Mesendoderm (in vitro differentiated cells): ENCODE measurements around the gene ACRBP.

Source experiments
- DNase-seq: peaks from one replicate; pipeline ENCODE4 v3.0.0; 2013
- H2AK5ac ChIP-seq: 2 replicates; pipeline ENCODE4 v1.6.1; 2013; ENCODE audit warnings: low read length, inconsistent platforms
- H2BK120ac ChIP-seq: 2 replicates; pipeline ENCODE4 v1.6.1; 2013; ENCODE audit warnings: low read depth, mild to moderate bottlenecking, low read length, moderate library complexity, mixed read lengths
- H2BK15ac ChIP-seq: replicated peaks from 2 replicates; pipeline ENCODE4 v1.6.1; 2013; ENCODE audit warnings: low read depth, mild to moderate bottlenecking, moderate library complexity
- H2BK5ac ChIP-seq: 2 replicates; pipeline ENCODE4 v1.6.1; 2013; ENCODE audit warnings: low read length, inconsistent platforms
- H3K18ac ChIP-seq: 2 replicates; pipeline ENCODE4 v1.6.1; 2013; ENCODE audit warnings: mild to moderate bottlenecking, low read length, mixed read lengths
- H3K23ac ChIP-seq: one replicate; pipeline ENCODE4 v1.6.1; 2013; ENCODE audit warnings: low read length
- H3K27ac ChIP-seq: 2 replicates; pipeline ENCODE4 v1.5.1; 2013; ENCODE audit warnings: low read depth, mild to moderate bottlenecking, inconsistent platforms, low read length, moderate library complexity
- H3K27me3 ChIP-seq: 2 replicates; pipeline ENCODE4 v1.6.1; 2013; ENCODE audit warnings: low read length, control low read depth, mild to moderate bottlenecking, inconsistent platforms; ENCODE audit not compliant: insufficient read depth, poor library complexity
- H3K36me3 ChIP-seq: 2 replicates; pipeline ENCODE4 v1.6.1; 2013; ENCODE audit warnings: low read length, inconsistent platforms; ENCODE audit not compliant: control insufficient read depth, insufficient read depth
- H3K4ac ChIP-seq: one replicate; pipeline ENCODE4 v1.6.1; 2013; ENCODE audit warnings: low read depth, mild to moderate bottlenecking, low read length, moderate library complexity
- H3K4me1 ChIP-seq: 2 replicates; pipeline ENCODE4 v1.6.1; 2013; ENCODE audit warnings: low read depth, low read length, inconsistent platforms; ENCODE audit not compliant: control insufficient read depth
- H3K4me2 ChIP-seq: 2 replicates; pipeline ENCODE4 v1.6.1; 2013; ENCODE audit warnings: low read length
- H3K4me3 ChIP-seq: 2 replicates; pipeline ENCODE4 v1.5.1; 2013; ENCODE audit warnings: mild to moderate bottlenecking, low read length
- H3K56ac ChIP-seq: one replicate; pipeline ENCODE4 v1.6.1; 2013; ENCODE audit warnings: low read length
- H3K79me1 ChIP-seq: 2 replicates; pipeline ENCODE4 v1.6.1; 2013; ENCODE audit warnings: low read length, inconsistent platforms
- H3K79me2 ChIP-seq: 2 replicates; pipeline ENCODE4 v1.6.1; 2013; ENCODE audit warnings: mild to moderate bottlenecking, low read length; ENCODE audit not compliant: control insufficient read depth, insufficient read depth
- H3K9ac ChIP-seq: 2 replicates; pipeline ENCODE4 v1.6.1; 2013; ENCODE audit warnings: low read length, inconsistent platforms
- H4K5ac ChIP-seq: one replicate; pipeline ENCODE4 v1.6.1; 2013; ENCODE audit warnings: low read length
- H4K8ac ChIP-seq: one replicate; pipeline ENCODE4 v1.6.1; 2013; ENCODE audit warnings: low read depth, mild to moderate bottlenecking, control low read depth, low read length, moderate library complexity
- WGBS: extraction: QIAGEN DNeasy Blood & Tissue Kit; methylation state at CpG from one replicate; pipeline ENCODE4 v1.1.7; 2013; ENCODE audit warnings: low lambda C conversion rate, missing lambda C conversion rate; ENCODE audit not compliant: insufficient coverage; ENCODE audit errors: extremely low coverage; 5-methylcytosine and 5-hydroxymethylcytosine counted together

Gene ACRBP

GRCh38 chr12:6635375-6635855 lies 11.8 kb downstream of the ACRBP start:
- H3K4me2 ChIP-seq = no peak overlapping the region
- H3K36me3 ChIP-seq = no peaks in the 10 kb centered on the region
- no peak overlapping the region for H3K18ac ChIP-seq
- peaks cover 8% of the 10 kb centered on the region for H3K4me1 ChIP-seq
- no peak overlapping the region for H3K9ac ChIP-seq
- H3K79me1 ChIP-seq = no peaks in the 10 kb centered on the region
- no peaks in the 10 kb centered on the region for H3K79me2 ChIP-seq
- H3K27ac ChIP-seq = no peak overlapping the region
- no peak overlapping the region for H2BK5ac ChIP-seq
- WGBS = no CpG with 5 or more reads among the region's 5 CpGs
- no peak overlapping the region for H4K5ac ChIP-seq
- H2AK5ac ChIP-seq = no peak overlapping the region
- no peak overlapping the region for H4K8ac ChIP-seq
- H3K4ac ChIP-seq = no peak overlapping the region
- H2BK15ac ChIP-seq = no peak overlapping the region
- no peaks in the 10 kb centered on the region for H3K27me3 ChIP-seq
- no peak overlapping the region for H3K23ac ChIP-seq
- peak overlapping the region; percentile 30 for H3K56ac ChIP-seq
- DNase-seq = peak; percentile 74
- no peak overlapping the region for H3K4me3 ChIP-seq
- H2BK120ac ChIP-seq = no peak overlapping the region

- no CpG with 5 or more reads among the region's 21 CpGs for WGBS
- H3K27me3 ChIP-seq = no peaks in the 10 kb centered on the region
- no peak overlapping the region for H2BK15ac ChIP-seq
- H3K9ac ChIP-seq = no peak overlapping the region
- H3K4ac ChIP-seq = no peak overlapping the region
- no peak overlapping the region for H4K5ac ChIP-seq
- H3K27ac ChIP-seq = no peak overlapping the region
- H3K23ac ChIP-seq = peak overlapping the region; percentile 45
- H2AK5ac ChIP-seq = no peak overlapping the region
- H3K79me2 ChIP-seq = no peaks in the 10 kb centered on the region
- peaks cover 8% of the 10 kb centered on the region for H3K4me1 ChIP-seq
- no peak overlapping the region for H4K8ac ChIP-seq
- no peak overlapping the region for H2BK5ac ChIP-seq
- H3K36me3 ChIP-seq = no peaks in the 10 kb centered on the region
- H3K4me3 ChIP-seq = no peak overlapping the region
- H3K79me1 ChIP-seq = no peaks in the 10 kb centered on the region
- no peak overlapping the region for H3K18ac ChIP-seq
- H2BK120ac ChIP-seq = no peak overlapping the region
- H3K56ac ChIP-seq = peak overlapping the region; percentile 67
- H3K4me2 ChIP-seq = no peak overlapping the region
- DNase-seq = no peak
Observed at GRCh38 chr12:6632026-6632983, 14.9 kb downstream of the ACRBP start.

GRCh38 chr12:6631549-6631961 lies 15.7 kb downstream of the ACRBP start:
- no peaks in the 10 kb centered on the region for H3K27me3 ChIP-seq
- no CpG with 5 or more reads among the region's 3 CpGs for WGBS
- no peaks in the 10 kb centered on the region for H3K79me1 ChIP-seq
- H2BK120ac ChIP-seq = no peak overlapping the region
- no peak overlapping the region for H3K4ac ChIP-seq
- no peak overlapping the region for H3K4me3 ChIP-seq
- H2AK5ac ChIP-seq = no peak overlapping the region
- no peak for DNase-seq
- H3K4me1 ChIP-seq = peaks cover 8% of the 10 kb centered on the region
- H3K36me3 ChIP-seq = no peaks in the 10 kb centered on the region
- H3K56ac ChIP-seq = peak overlapping the region; percentile 22
- H2BK5ac ChIP-seq = no peak overlapping the region
- H3K18ac ChIP-seq = no peak overlapping the region
- no peaks in the 10 kb centered on the region for H3K79me2 ChIP-seq
- H3K4me2 ChIP-seq = no peak overlapping the region
- H3K23ac ChIP-seq = no peak overlapping the region
- no peak overlapping the region for H4K5ac ChIP-seq
- H2BK15ac ChIP-seq = no peak overlapping the region
- no peak overlapping the region for H4K8ac ChIP-seq
- no peak overlapping the region for H3K27ac ChIP-seq
- H3K9ac ChIP-seq = no peak overlapping the region

GRCh38 chr12:6630736-6631135 lies 16.5 kb downstream of the ACRBP start:
- no peak overlapping the region for H4K5ac ChIP-seq
- no peak overlapping the region for H2BK15ac ChIP-seq
- H3K4me1 ChIP-seq = peaks cover 5% of the 10 kb centered on the region
- no peak for DNase-seq
- H3K27me3 ChIP-seq = no peaks in the 10 kb centered on the region
- H3K23ac ChIP-seq = no peak overlapping the region
- H2BK5ac ChIP-seq = no peak overlapping the region
- H3K79me1 ChIP-seq = no peaks in the 10 kb centered on the region
- WGBS = no CpG with 5 or more reads among the region's 5 CpGs
- no peaks in the 10 kb centered on the region for H3K79me2 ChIP-seq
- no peaks in the 10 kb centered on the region for H3K36me3 ChIP-seq
- H2BK120ac ChIP-seq = no peak overlapping the region
- H3K4me3 ChIP-seq = no peak overlapping the region
- no peak overlapping the region for H3K4ac ChIP-seq
- no peak overlapping the region for H3K4me2 ChIP-seq
- H4K8ac ChIP-seq = no peak overlapping the region
- H2AK5ac ChIP-seq = no peak overlapping the region
- no peak overlapping the region for H3K18ac ChIP-seq
- no peak overlapping the region for H3K9ac ChIP-seq
- H3K56ac ChIP-seq = no peak overlapping the region
- no peak overlapping the region for H3K27ac ChIP-seq

- Histone ChIP-seq H3K18ac (no peak overlapping the region), H3K79me1 (no peaks in the 10 kb centered on the region), H3K36me3 (no peaks in the 10 kb centered on the region), H3K4me1 (no peaks in the 10 kb centered on the region), H3K23ac (no peak overlapping the region), H2BK120ac (no peak overlapping the region), H3K56ac (no peak overlapping the region), H3K27ac (no peak overlapping the region), H3K9ac (no peak overlapping the region), H4K8ac (no peak overlapping the region), H3K27me3 (no peaks in the 10 kb centered on the region), H2BK15ac (no peak overlapping the region), H3K79me2 (no peaks in the 10 kb centered on the region), H2BK5ac (no peak overlapping the region), H2AK5ac (no peak overlapping the region), H3K4me3 (no peak overlapping the region), H3K4me2 (no peak overlapping the region), H3K4ac (no peak overlapping the region), H4K5ac (no peak overlapping the region)
- DNase-seq = no peak
- WGBS = no CpG with 5 or more reads among the region's 7 CpGs
Observed at GRCh38 chr12:6627616-6628015, 19.6 kb downstream of the ACRBP start.
